DOHH2 (cell line): ENCODE results near the gene OTULINL.

Source experiments
- CTCF ChIP-seq: fragments of 200-600 bp; sonication (generic); IDR thresholded peaks from one replicate; pipeline ENCODE4 v1.5.1; 2014; ENCODE audit warnings: antibody characterized with exemption, mild to moderate bottlenecking, low read depth, low read length; ENCODE audit not compliant: poor library complexity, severe bottlenecking
- EZH2phosphoT487 ChIP-seq: fragments of 200-600 bp; sonication (generic); IDR thresholded peaks from 2 replicates; pipeline ENCODE4 v1.6.1; 2017; ENCODE audit warnings: borderline replicate concordance, mild to moderate bottlenecking, antibody characterized with exemption, low read length, moderate library complexity, mixed read lengths

DNA sequence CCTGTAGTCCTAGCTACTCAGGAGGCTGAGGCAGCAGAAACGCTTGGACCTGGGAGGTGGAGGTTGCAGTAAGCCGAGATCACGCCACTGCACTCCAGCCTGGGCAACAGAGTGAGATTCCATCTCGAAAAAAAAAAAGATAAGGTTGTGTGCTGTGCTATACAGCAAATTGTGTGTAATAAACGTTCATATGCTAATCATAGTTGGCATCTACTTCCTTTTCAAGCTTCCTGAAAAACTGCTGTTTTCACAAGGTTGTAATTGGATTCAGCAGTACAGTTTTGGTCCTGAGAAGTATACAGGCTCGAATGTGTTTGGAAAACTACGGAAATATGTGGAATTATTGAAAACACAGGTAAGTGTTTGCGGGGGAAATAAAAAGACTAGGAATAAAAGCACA lies 25.5 kb downstream of the OTULINL start:
- TF ChIP-seq EZH2phosphoT487 (no peak), CTCF (no peak)
